ES-I3 (cell line): Measurements from ENCODE around the gene FAXC.
"Not testable (repeated sequence)": the region's sequence is repeated elsewhere in the genome, so short reads cannot be mapped to it uniquely, and the experiment has no call there.

Source experiments
- H3K36me3 ChIP-seq: 2 replicates; pipeline ENCODE4 v1.6.1; 2013; ENCODE audit warnings: mild to moderate bottlenecking, low read length, control low read depth, moderate library complexity; ENCODE audit not compliant: insufficient read depth
- H3K4me1 ChIP-seq: 2 replicates; pipeline ENCODE4 v1.6.1; 2013; ENCODE audit warnings: mild to moderate bottlenecking, control low read depth, low read length; ENCODE audit not compliant: insufficient read depth
- H3K9ac ChIP-seq: 2 replicates; pipeline ENCODE4 v1.6.1; 2013; ENCODE audit warnings: low read depth, mild to moderate bottlenecking, low read length, moderate library complexity
- H3K9me3 ChIP-seq: 2 replicates; pipeline ENCODE4 v1.6.1; 2013; ENCODE audit warnings: mild to moderate bottlenecking, low read length, moderate library complexity; ENCODE audit not compliant: control insufficient read depth, insufficient read depth

FAXC gene

DNA sequence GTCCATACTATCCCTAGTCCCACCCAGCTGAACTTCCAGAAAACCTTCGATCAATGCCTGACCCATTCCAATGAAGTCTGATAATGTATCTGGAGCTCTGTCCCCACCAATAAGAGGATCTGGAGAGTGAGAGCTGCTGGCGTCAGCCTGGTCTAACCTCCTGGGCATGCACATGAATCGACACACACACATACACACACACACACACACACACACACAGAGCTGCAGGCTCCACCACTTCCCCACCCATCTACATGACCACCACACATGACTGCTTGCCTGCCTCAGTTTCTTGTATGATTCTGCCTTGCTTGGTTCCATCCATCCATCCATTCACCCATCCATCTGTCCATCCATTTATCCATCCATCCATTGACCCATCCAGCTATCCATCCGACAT is 60.8 kb downstream of the FAXC start:
- H3K36me3 ChIP-seq: no peaks in the 10 kb centered on the region
- H3K9me3 ChIP-seq: no peaks in the 10 kb centered on the region
- no peak overlapping the region for H3K9ac ChIP-seq
- H3K4me1 ChIP-seq: no peaks in the 10 kb centered on the region

DNA sequence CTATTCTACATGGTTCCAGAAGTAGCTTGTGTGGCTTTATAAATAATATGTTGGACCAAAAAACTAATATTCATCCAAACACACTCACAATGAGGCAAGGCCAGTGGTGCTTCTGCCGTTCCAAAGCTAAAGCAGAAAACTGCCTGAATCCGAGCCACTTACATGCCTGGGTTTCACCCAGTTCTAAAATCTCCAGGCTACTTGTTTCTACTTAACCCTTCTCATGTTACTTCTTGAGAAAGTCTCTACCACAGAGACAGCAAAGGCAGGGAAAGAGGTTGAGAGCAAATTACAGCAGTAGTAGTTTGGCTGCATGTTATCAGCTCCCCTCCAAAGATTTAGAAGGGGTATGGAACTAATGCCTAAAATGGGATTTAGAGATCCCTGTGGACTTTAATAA is 62.0 kb downstream of the FAXC start:
- H3K36me3 ChIP-seq: no peaks in the 10 kb centered on the region
- no peak overlapping the region for H3K9ac ChIP-seq
- H3K9me3 ChIP-seq: no peaks in the 10 kb centered on the region
- no peaks in the 10 kb centered on the region for H3K4me1 ChIP-seq

DNA sequence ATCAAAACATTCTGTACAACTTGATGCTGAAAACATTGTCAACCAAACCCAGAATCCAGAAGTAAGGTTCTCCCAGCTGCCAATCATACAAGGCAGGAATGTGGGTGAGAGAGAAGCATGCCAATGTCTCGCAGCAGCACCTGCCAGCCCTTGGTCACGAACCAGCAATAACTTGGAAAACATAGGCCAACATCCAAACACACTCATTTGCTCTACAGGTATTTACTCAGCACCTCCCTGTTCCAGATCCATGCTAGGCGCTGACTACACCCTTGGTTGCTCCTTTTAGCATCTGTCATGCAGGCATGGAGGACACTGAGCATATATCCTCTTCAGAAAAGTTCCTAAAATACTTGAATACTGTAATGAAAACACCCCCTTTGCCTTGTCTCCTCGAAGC is 63.6 kb downstream of the FAXC start:
- no peaks in the 10 kb centered on the region for H3K36me3 ChIP-seq
- H3K9ac ChIP-seq: no peak overlapping the region
- H3K4me1 ChIP-seq: no peaks in the 10 kb centered on the region
- H3K9me3 ChIP-seq: no peaks in the 10 kb centered on the region

DNA sequence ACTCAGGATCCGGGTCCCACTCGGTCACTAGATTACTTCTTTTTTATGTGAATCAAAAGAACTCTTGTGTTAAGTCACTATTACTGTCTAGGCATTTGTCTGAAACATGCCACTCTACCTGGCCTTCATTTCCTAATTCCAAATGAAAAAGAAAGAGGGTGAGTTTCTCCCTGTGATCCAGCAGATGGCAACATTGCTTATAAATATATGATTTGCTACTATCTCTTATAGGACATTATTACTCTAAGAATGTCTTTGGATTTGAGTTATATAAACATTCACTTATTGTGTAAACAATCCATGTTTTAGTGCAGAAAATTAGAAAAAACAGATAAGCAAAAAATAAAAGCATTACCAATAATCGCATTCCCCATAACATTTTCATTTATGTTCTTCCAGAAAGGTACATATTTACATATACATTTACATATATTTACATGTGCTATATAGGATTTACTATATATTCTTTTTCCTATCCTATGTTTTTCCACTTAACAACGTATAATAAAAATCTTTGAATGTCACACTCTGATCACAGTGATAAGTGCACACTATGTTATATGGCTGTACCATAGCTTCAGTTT is 66.9 kb downstream of the FAXC start:
- no peaks in the 10 kb centered on the region for H3K9me3 ChIP-seq
- no peaks in the 10 kb centered on the region for H3K4me1 ChIP-seq
- H3K36me3 ChIP-seq: no peaks in the 10 kb centered on the region; the same call in 1 of the 2 replicates
- H3K9ac ChIP-seq: no peak overlapping the region

DNA sequence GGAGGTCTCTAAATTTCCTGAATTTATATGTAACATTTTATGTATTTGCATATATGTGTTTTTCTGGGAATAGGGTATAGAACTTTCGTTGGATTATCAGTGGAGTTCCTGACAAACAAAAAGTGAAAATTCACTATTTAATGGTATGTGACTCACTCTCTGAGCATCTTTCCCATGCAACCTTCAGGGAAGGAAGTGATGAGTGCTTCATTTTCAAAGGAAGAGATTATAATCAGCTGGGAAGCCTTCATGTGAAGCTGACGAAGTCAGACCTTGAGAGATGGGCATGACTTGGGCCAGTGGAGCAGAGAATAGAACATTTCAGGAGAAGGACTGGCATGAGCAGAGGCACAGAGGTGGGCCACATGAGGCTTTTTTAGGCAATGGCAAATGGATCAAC is 72.7 kb downstream of the FAXC start:
- Histone ChIP-seq H3K9me3 (no peaks in the 10 kb centered on the region), H3K9ac (no peak overlapping the region), H3K4me1 (no peaks in the 10 kb centered on the region), H3K36me3 (no peaks in the 10 kb centered on the region; the same call in 1 of the 2 replicates)

DNA sequence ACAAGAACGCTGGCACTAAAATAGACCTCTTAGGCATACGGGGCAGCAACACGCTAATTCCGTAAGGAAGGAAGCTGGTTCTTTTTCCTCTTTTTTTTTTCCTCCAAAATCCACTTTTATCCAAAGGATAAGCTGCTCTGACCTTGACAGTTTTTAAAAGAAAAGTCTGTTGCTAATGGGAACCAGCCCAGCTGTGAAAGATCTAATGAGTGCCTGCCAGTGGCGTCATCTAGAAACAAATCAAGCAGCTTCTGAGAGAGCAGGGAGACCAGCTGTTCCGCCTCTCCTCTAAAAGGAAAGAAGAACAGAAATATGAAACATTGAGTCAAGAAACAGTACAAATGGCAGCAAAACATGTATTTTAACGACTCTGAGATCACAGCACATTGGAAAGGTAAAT is 78.6 kb downstream of the FAXC start:
- H3K36me3 ChIP-seq: no peaks in the 10 kb centered on the region
- H3K4me1 ChIP-seq: peaks cover 11% of the 10 kb centered on the region
- no peak overlapping the region for H3K9ac ChIP-seq
- no peaks in the 10 kb centered on the region for H3K9me3 ChIP-seq

DNA sequence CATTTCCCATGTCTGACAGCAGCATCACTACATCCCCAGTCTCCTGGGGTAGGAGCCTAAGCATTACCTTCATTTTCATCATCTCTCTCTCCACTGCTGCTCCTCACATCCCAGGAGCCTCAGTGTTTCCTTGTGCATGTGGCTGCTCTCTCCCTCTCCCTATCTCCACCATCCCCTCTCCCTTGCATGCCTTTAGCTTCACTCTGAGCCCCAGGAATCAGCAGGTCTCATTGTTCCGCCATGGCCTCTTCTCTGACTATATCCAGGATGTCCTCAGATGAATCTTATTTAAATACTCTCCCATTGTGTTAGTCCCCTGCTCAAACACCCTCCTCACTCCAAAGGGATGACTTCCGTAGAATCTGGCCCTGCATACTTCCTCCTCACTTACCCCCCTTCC is 79.4 kb downstream of the FAXC start:
- Histone ChIP-seq H3K9me3 (no peaks in the 10 kb centered on the region), H3K9ac (no peak overlapping the region), H3K4me1 (peaks cover 11% of the 10 kb centered on the region), H3K36me3 (no peaks in the 10 kb centered on the region)

DNA sequence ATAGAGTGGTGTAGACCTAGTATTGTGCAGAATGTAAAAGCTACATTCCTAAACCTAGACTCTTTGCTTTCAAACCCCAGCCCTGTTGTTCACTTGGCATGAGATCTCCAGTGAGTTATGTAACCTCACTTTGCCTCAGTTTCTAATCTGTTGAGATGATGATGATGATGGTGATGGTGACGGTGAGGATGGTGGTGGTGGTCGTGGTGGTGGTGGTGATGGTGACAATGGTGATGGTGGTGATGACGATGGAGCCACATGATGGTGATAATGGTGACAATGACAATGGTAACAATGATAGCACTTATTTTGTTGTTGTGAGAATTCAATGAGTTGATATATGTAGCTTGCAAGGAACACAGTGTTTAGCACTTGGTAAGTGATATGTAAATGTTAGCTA is 80.3 kb downstream of the FAXC start:
- no peaks in the 10 kb centered on the region for H3K36me3 ChIP-seq
- H3K4me1 ChIP-seq: peaks cover 11% of the 10 kb centered on the region
- no peak overlapping the region for H3K9ac ChIP-seq
- no peaks in the 10 kb centered on the region for H3K9me3 ChIP-seq

DNA sequence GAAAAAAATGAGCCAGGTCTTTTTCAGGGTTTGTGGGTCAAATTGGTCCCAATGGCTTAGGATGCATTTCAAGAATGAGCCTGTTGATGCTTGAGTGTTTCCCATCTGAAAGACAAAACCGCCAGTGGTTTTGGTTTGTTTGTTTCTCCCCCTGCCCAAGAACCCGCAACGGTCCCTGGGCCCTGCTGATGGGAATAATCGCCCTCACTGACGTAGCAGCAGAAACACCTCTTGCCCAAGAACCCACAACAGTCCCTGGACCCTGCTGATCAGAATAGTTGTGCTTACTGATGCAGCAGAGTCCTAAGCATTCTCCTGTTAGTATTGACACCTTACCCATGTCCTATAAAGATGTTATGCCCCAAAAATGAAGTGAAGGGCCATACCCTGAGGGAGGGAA is 82.5 kb downstream of the FAXC start:
- not testable (repeated sequence) for H3K36me3 ChIP-seq, H3K9me3 ChIP-seq, H3K9ac ChIP-seq
- peaks cover 11% of the 10 kb centered on the region for H3K4me1 ChIP-seq

DNA sequence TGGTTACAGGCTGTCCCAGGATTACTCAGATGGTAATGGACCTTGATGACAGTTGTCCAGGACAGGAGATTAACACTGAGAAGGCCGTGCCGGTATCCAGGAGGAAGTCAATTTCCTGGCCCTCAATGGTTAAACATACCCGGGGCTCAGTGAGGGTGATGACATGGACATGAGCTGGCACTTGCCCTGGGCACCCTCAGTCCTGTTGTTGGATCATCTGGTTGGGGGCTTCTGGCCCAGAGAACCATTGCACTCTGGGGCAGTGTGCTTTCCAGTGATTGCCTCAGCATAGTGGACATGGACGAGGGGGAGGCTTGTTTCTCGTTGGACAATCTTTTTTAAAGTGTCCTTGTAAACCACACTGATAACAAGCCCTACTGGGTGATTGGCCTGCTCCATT is 84.0 kb downstream of the FAXC start:
- H3K36me3 ChIP-seq, H3K4me1 ChIP-seq, H3K9ac ChIP-seq, H3K9me3 ChIP-seq: not testable (repeated sequence)

DNA sequence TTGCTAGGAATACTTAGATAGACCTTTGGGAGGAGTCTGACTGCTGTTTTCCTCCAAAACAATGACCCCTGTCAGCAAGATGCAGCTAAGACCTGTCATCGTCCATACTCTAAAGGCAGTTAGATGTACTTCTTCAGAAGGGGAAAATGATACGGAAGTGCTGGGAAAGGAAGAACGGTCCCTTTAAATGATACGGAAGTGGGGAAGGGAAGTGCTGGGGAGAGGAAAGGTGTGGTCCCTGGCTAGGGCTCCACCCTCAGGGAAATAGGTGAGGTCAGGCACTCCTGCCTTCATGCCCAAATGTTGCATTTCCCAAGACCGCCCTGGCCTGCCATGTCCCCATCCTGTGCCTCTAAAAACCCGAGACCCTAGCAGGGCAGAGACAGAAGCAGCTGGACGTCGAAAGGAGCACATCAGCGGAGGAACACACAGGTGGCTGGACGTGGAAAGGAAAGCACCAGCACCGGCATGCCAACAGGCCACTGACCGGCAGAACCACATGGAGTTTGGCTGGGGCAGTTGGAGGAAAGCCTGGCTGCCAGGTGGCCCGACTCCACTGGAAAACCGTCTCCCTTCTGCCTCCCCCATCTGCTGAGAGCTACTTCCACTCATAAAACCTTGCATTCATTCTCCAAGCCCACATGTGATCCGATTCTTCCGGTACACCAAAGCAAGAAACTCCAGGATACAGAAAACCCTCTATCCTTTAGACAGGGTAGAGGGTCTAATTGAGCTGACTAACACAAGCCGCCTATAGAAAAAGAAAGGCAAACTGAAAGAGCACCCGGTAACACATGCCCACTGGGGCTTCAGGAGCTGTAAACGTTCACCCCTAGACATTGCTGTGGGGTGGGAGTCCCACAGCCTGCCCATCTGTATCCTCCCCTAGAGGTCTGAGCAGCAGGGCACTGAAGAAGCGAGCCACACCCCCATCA is 94.6 kb downstream of the FAXC start:
- no peak overlapping the region for H3K9ac ChIP-seq
- H3K9me3 ChIP-seq: no peaks in the 10 kb centered on the region
- H3K4me1 ChIP-seq: no peaks in the 10 kb centered on the region
- H3K36me3 ChIP-seq: no peaks in the 10 kb centered on the region

DNA sequence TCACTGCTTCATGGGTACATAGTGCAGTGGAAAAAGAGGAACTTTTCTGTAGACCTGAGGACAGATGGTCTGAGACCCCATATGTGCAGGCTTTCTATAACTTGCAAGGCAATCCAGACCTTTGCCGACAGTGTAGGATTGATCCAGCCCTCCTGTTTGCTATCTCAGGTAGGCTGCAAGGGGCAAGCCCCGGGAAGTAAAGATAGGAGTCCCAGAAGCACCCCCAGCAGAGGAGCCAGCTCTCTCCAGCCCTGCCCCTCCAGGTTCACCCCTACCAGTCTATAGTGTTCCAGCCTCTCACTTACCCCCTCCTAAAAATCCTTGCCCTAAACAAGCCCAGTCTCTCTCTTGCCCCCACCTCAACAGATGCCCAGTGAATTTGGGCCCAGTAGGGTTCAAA is 96.2 kb downstream of the FAXC start:
- Histone ChIP-seq H3K36me3 (no peaks in the 10 kb centered on the region), H3K9me3 (no peaks in the 10 kb centered on the region), H3K4me1 (no peaks in the 10 kb centered on the region), H3K9ac (no peak overlapping the region)

DNA sequence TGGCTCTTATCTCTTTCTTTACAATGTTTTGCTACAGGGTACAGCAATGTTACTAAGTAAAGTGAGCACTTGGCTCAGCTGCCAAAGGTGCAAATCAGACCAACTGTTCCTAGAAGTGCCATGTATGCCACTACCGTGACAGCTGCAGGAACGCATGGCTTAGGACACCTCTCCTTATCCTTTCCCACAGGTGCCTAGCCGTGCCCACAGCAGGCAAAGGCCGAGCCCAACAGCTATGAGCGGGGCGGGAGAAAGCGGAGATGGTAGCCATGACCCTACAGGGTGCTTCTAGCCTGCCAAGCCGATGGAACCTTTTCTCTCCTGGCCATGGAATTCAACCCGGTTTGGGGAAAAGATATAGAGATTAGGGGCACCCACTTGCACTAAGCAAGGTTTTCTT is 97.1 kb downstream of the FAXC start:
- no peak overlapping the region for H3K9ac ChIP-seq
- H3K4me1 ChIP-seq: no peaks in the 10 kb centered on the region
- no peaks in the 10 kb centered on the region for H3K36me3 ChIP-seq
- no peaks in the 10 kb centered on the region for H3K9me3 ChIP-seq

DNA sequence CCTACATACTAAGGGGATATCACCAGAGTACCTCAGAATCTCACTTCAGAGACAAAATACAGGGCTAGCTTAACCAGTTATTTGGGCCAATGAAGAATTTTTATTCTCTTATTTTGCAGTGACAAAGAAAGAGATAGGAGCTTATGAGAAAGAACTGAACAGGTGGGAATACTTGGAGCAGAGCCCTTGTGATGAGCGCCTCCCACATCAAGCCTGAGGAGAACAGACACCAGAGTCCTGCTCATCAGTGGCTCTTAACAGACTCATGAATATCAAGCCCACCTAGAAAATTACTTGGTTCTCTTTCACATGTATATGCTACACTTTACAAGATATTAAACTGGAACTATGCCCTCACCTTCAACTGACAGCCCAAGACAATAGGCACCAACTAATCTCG is 99.0 kb downstream of the FAXC start:
- H3K4me1 ChIP-seq: no peaks in the 10 kb centered on the region
- no peak overlapping the region for H3K9ac ChIP-seq

DNA sequence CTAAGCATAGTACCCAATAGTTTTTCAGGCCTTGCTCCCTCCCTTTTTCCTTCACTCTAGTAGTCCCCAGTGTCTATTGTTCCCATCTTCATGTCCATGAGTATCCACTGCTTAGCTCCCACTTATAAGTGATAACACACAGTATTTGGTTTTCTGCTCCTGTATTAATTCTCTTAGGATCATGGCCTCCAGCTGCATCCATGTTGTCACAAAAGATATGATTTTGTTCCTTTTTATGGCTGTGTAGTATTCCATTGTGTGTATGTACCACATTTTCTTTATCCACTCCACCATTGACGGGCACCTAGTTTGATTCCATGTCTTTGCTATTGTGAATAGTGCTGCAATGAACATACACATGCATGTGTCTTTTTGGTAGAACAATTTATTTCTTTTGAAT is 102.9 kb downstream of the FAXC start:
- Histone ChIP-seq H3K9me3 (no peaks in the 10 kb centered on the region), H3K9ac (no peak overlapping the region), H3K36me3 (no peaks in the 10 kb centered on the region), H3K4me1 (no peaks in the 10 kb centered on the region)

More for the DNA sequence above, 99.0 kb downstream of the FAXC start:
- H3K36me3 ChIP-seq: no peaks in the 10 kb centered on the region
- H3K9me3 ChIP-seq: no peaks in the 10 kb centered on the region
